Epithelial cell of prostate (primary cell): ENCODE results near the gene OR1L8.
"Not testable (repeated sequence)": the region's sequence is repeated elsewhere in the genome, so short reads cannot be mapped to it uniquely, and the experiment has no call there.

Experiments used
- DNase-seq: peaks from one replicate; pipeline ENCODE4 v3.0.0-alpha.2; 2011; ENCODE audit warnings: low read depth, low spot score
- H3K27ac ChIP-seq: fragments of 450-650 bp; 2 replicates; pipeline ENCODE4 v1.5.1; 2017; ENCODE audit warnings: mild to moderate bottlenecking

OR1L8 gene

GRCh38 chr9:122583284-122583683, at the start of gene OR1L8:
Gene OR1L8 (minus strand): TSS chr9:122583384. CDS start chr9:122568477, 14,907 bp downstream.
- H3K27ac ChIP-seq, DNase-seq: not testable (repeated sequence)

- no peak for DNase-seq
- no peak overlapping the region for H3K27ac ChIP-seq
Observed at GRCh38 chr9:122619996-122620395, 36.8 kb upstream of the OR1L8 start.

GRCh38 chr9:122614362-122614761, 31.2 kb upstream of the OR1L8 start, which contains the start of gene OR1Q1:
Gene OR1Q1 (plus strand): TSS chr9:122614738. CDS start chr9:122614738, 0 bp downstream.
- no peak for DNase-seq
- H3K27ac ChIP-seq = no peak within 1 kb of the TSS

- no peak overlapping the region for H3K27ac ChIP-seq
- DNase-seq = no peak
Observed at GRCh38 chr9:122609804-122610203, 26.6 kb upstream of the OR1L8 start.

GRCh38 chr9:122606587-122606986, 23.4 kb upstream of the OR1L8 start:
- no peak for DNase-seq
- no peak overlapping the region for H3K27ac ChIP-seq

- no peak overlapping the region for H3K27ac ChIP-seq
- DNase-seq = no peak
Observed at GRCh38 chr9:122605691-122606090, 22.5 kb upstream of the OR1L8 start.

GRCh38 chr9:122580360-122580759, 2.8 kb downstream of the OR1L8 start:
- H3K27ac ChIP-seq = no peak overlapping the region
- peak; percentile 2 for DNase-seq

GRCh38 chr9:122579874-122580273, 3.3 kb downstream of the OR1L8 start:
- no peak overlapping the region for H3K27ac ChIP-seq
- no peak for DNase-seq

- H3K27ac ChIP-seq = no peak overlapping the region
- no peak for DNase-seq
Observed at GRCh38 chr9:122572456-122572855, 10.7 kb downstream of the OR1L8 start.

DNA sequence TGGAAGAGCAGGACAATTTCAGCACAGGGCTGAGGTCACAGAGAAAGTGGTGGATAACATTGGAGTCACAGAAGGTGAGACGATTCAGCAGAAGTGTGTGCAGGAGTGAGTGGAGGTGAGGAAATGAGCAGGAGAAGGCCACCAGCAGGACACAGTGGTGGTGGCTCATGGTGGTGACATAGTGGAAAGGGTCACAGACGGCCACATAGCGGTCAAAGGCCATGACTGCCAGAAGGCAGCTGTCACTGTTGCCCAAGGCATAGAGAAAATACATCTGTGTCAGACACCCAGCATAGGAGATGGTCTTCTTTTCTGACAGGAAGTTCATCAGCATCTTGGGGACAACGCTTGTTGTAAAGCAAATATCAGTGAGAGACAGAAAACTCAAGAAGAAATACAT, 15.3 kb downstream of the OR1L8 start:
- no peak for DNase-seq
- H3K27ac ChIP-seq = no peak overlapping the region

- H3K27ac ChIP-seq = no peak overlapping the region
- DNase-seq = no peak
Observed at GRCh38 chr9:122562134-122562760, 20.9 kb downstream of the OR1L8 start.

GRCh38 chr9:122561446-122561845, 21.7 kb downstream of the OR1L8 start:
- DNase-seq = no peak
- no peak overlapping the region for H3K27ac ChIP-seq

GRCh38 chr9:122552812-122553211, 30.4 kb downstream of the OR1L8 start, which contains the start of gene OR1N2:
Gene OR1N2 (plus strand): TSS chr9:122553112. CDS start chr9:122553212, 100 bp downstream.
- no peak for DNase-seq
- no peak within 1 kb of the TSS for H3K27ac ChIP-seq

- DNase-seq = peak; percentile 2
- no peak overlapping the region for H3K27ac ChIP-seq
Observed at GRCh38 chr9:122551371-122551770, 31.8 kb downstream of the OR1L8 start.

GRCh38 chr9:122546196-122546595, 37.0 kb downstream of the OR1L8 start:
- DNase-seq = no peak
- no peak overlapping the region for H3K27ac ChIP-seq

DNA sequence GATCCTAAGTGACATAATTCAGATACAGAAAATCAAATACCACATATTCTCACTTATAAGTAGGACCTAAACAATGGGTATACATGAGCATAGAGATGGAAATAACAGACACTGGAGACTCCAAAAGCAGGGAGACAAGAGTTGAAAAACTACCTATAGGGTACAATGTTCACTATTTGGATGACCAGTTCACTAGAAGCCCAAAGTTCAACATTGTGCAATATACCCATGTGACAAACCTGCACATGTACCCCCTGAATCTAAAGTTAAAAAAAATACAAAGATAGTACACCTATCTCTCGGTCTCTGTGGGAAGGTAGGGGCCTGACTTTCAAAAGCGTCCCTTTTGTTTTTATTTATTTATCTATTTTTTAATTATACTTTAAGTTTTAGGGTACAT, 44.4 kb downstream of the OR1L8 start:
- no peak for DNase-seq
- no peak overlapping the region for H3K27ac ChIP-seq

DNA sequence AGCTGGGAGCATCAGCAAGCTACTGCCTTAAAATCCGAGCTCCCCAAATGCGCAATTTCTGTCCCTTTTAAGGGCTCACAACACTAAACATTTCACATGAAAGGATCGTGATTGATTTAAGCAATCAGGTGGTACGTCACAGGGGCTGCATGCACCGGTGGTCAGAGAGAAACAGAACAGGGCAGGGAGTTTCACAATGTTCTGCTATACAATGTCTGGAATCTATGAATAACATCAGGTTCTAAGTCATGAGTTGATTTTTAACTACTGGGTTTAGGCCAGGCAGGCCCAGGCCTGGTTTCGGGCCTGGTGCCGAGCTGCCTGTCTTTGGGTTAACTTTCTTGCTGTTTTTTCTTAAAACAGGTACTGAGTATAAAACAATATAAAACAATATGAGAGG, 46.1 kb downstream of the OR1L8 start:
- not testable (repeated sequence) for H3K27ac ChIP-seq, DNase-seq

DNA sequence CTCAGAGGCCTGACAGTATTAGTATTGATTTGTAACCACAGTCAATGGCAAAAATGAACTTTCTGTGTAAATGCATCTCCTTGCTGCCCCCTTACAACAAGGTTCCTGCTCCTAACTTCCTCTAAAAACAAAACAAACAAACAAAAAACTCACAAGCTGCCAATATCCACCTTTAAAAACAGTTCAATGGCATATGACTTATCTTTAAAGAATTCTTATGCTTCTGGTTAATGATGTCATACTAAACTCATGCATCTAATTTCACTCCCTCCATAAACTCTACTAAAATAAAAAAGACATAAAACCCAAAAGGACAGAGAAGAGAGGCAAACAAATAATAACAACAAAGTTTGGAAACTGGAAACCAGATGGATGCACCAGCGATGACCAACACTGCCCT, 47.0 kb downstream of the OR1L8 start:
- H3K27ac ChIP-seq = no peak overlapping the region
- DNase-seq = no peak

DNA sequence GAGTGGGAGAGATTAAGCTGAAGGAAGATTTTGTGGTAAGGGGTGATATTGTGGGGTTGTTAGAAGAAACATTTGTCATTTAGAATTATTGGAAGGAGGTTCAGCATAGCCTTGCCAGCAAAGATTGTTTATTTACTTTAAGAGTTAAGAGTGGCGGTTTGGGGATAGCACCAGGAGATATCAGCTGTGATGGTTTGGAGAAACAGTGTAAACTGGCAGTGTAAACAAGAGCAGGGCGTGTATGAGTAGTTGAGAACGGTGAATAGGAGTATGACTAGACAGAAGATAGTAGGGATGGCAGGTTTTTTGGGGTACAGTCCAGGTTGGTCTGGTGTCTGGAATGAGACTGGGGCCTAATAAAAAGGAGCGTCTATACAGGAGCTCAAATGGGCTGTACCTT, 52.0 kb downstream of the OR1L8 start:
- H3K27ac ChIP-seq, DNase-seq: not testable (repeated sequence)

DNA sequence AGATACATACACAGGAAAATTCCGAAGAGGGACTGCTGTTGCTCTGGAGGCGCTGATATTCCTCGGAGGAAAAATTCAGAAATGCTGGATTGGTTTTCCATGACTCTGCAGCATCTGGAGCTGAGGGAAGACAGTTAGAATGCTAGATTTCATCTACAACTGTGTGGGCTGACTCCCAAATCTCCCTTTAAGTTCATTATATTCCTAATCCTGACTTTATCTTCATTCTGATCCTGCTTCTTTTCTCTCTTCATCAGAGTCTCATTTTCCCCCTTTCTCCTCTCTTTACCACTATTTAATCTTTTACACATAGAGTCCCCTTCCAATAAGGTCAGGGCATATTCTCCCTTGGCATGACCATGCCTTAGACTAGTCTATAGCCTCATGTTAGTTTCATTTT, 56.0 kb downstream of the OR1L8 start, which contains the start of gene OR1N1:
Gene OR1N1, minus strand, starts transcription at position 101 of the 400 bp plus-strand sequence. Its CDS starts 0 bp downstream, at position 101.
- DNase-seq = no peak

GRCh38 chr9:122526602-122527001, 56.6 kb downstream of the OR1L8 start:
- H3K27ac ChIP-seq = no peak overlapping the region
- DNase-seq = no peak

More for the DNA sequence above, 56.0 kb downstream of the OR1L8 start, which contains the start of gene OR1N1:
- no peak within 1 kb of the TSS for H3K27ac ChIP-seq

DNA sequence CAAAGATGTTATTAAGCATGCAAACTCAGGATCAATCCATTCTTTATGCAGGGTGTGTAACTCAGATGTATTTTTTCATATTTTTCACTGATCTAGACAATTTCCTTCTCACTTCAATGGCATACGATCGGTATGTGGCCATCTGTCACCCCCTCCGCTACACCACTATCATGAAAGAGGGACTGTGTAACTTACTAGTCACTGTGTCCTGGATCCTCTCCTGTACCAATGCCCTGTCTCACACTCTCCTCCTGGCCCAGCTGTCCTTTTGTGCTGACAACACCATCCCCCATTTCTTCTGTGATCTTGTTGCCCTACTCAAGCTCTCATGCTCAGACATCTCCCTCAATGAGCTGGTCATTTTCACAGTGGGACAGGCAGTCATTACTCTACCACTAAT, 63.8 kb downstream of the OR1L8 start:
- H3K27ac ChIP-seq = no peak overlapping the region
- DNase-seq = no peak
